ENCODE data around the gene CFC1B.
"Not testable (repeated sequence)": the region's sequence is repeated elsewhere in the genome, so short reads cannot be mapped to it uniquely, and the experiment has no call there.

CFC1B gene

GRCh38 chr2:130571929-130572328 lies 50.9 kb downstream of the CFC1B start:
- not testable (repeated sequence) for DNase-seq

GRCh38 chr2:130574230-130574629 lies 53.2 kb downstream of the CFC1B start:
- DNase-seq = peak; percentile 36

GRCh38 chr2:130576209-130576784 lies 55.3 kb downstream of the CFC1B start:
- not testable (repeated sequence) for DNase-seq

- not testable (repeated sequence) for DNase-seq
Measured at GRCh38 chr2:130577559-130577958, 56.5 kb downstream of the CFC1B start.

All from activated effector memory CD4-positive, alpha-beta T cell treated with anti-CD3 and anti-CD28 coated beads, Interleukin-2, amount 50 U/mL, for 16 hours (primary cell).